ENCODE measurements around the gene STIM1.
"Not testable (repeated sequence)": the region's sequence is repeated elsewhere in the genome, so short reads cannot be mapped to it uniquely, and the experiment has no call there.

Gene STIM1

DNA sequence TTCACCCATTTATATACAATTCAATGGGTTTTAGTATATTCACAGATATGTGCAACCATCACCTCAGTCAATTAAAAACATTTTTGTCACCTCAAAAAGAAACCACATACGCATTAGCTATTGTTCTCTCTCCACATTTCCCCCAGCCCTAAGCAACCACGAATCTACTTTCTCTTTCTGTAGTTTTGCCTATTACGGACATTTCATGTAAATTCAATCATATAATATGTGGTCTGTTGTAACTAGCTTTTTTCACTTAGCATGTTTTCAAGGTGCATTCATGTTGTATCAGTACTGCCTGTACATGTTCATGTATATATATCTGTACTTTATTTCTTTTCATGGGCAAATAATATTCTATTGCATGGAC lies 134.4 kb downstream of the STIM1 start:
- no peak for DNase-seq

GRCh38 chr11:3990406-3990805 lies 134.9 kb downstream of the STIM1 start:
- DNase-seq: no peak

DNA sequence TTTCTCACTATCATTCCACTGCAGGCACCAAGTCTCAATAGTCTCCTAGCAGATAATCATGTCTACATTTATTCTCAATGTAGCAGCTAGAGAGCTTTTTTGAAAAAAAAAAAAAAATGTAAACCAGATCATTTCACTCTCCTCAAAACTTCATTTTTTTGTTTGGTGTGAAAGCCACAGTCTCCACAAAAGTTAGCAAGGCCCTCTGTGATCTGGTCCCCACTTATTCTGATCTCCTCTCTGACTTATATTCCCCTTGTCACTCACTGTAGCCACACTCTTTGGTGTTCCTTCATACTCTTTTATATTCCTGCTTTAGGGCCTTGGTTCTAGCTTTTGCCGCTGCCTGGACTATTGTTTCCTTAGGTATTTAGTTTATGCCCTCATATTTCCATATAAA lies 137.5 kb downstream of the STIM1 start:
- no peak for DNase-seq

DNA sequence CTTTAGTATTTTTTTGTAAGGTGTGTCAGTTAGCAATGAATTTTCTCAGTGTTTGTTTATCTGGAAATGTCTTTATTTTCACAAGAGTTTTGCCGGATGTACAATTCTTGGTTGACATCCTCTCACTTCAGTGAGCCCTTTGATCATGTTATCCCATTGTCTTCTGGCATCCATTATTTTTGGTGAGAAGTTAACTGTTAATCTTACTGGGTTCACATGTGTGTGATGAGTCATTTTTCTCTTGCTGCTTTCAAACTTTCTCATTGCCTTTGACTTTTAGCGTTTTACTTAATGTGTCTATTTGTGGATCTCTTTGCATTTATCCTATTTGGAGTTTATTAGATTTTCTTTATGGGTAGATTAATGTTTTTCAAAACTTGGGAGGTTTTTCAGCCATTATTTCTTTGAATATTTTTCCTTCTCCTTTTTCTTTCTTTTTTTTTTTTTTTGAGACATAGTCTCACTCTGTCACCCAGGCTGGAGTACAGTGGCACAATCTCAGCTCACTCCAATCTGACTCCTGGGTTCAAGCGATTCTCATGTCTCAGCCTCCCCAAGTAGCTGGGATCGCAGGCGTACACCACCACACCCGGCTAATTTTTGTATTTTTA lies 138.7 kb downstream of the STIM1 start:
- DNase-seq: no peak

DNA sequence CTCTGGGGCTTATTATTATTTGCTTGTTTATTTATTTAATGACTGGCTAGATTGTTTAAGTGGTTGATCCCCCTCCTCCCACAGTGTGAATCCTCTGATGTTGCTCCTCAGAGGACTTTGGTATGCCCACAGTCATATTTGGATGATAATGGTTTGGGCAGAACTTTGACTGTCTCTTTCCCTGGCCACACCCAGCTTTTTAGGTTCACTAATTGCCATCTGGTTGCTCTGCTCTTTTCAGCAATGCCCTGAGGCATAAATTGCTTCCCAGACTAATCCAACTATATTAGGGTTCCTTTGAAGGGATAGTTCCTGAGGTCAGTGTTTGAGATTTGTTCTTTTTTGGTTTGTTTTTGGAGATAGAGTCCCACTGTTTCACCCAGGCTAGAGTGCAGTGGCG lies 139.8 kb downstream of the STIM1 start:
- no peak for DNase-seq

- DNase-seq: no peak
These were observed 140.6 kb downstream of the STIM1 start for GRCh38 chr11:3995949-3996554.

- no peak for DNase-seq
These were observed 141.2 kb downstream of the STIM1 start for GRCh38 chr11:3996651-3997050.

DNA sequence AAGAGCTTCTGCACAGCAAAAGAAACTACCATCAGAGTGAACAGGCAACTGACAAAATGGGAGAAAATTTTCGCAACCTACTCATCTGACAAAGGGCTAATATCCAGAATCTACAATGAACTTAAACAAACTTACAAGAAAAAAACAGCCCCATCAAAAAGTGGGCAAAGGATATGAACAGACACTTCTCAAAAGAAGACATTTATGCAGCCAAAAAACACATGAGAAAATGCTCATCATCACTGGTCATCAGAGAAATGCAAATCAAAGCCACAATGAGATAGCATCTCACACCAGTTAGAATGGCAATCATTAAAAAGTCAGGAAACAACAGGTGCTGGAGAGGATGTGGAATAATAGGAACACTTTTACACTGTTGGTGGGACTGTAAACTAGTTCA lies 149.3 kb downstream of the STIM1 start:
- DNase-seq: not testable (repeated sequence)

GRCh38 chr11:4006946-4007680 lies 151.6 kb downstream of the STIM1 start:
- no peak for DNase-seq

DNA sequence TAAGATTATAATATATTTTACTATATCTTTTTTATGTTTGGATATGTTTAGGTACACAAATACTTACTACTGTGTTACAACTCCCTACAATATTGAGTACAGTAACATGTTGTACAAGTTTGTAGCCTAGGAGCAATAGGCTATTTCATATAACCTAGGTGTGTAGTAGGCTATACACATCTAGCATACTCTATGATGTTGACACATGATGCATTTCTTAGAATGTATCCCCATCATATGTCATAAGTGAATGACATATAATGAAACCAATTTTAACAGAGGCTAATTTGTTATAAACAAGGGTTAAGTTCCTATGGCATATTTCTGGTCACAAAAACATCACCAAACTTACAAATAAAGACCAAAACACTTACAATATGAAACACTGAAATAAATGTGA lies 152.7 kb downstream of the STIM1 start:
- no peak for DNase-seq

- not testable (repeated sequence) for DNase-seq
These were observed 161.1 kb downstream of the STIM1 start for GRCh38 chr11:4016602-4017001.

DNA sequence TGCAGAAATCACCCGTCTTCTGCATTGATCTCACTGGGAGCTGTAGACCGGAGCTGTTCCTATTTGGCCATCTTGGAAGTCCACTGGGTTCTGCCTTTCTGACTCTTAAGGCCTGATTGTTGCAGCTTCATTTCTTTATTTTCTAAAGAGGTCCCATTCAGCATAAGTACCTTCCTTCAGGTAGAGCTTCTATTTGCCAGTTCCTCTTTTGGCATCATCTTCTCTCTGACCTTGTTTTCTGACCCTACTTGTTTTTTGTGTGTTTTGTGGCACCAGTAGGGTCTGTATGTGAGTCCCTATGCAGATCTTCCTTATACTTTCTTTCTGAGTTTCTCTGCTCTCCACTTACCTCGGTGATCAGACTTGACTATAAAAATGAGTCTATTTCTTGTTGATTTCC lies 161.7 kb downstream of the STIM1 start:
- no peak for DNase-seq

DNA sequence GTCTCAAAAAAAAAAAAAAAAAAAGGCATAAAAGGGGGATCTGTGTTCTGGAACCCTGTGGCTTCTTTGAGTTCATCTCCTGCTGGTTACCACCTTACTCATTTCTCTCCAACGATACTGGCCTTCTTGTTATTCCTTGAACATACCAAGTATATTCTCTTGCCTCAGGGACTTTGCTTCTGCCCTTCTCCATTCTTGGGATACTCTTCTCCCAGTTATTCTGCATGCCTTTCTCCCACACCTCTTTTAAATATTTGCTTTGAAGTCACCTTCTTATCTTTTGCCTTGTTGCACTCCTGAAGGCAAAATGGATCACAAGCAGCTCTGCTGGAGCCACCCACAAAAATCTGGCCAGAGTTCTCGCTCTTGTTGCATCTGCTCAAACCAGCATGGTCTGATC lies 163.2 kb downstream of the STIM1 start:
- no peak for DNase-seq

GRCh38 chr11:4019891-4020290 lies 164.4 kb downstream of the STIM1 start:
- no peak for DNase-seq

- DNase-seq: no peak
These were observed 167.2 kb downstream of the STIM1 start for GRCh38 chr11:4022669-4023068.

GRCh38 chr11:4025248-4025966 lies 169.9 kb downstream of the STIM1 start:
- DNase-seq: no peak

DNA sequence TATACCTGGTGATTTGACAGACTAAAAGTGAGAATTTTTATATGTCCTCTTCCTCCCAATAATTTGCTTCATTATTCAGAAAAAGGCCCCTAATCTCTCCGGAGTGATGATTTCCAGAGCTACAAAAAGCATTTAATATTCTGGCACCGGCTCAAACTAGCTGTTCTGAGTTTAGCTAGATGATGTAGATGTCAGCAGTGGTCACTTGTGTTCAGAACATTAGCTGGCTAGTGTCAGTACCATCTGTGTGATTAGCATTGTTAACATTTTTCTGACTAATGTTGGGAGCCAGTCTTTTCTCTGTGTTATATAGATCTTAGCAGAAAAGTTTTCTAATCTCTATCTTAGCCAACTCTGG lies 170.5 kb downstream of the STIM1 start:
- no peak for DNase-seq

DNA sequence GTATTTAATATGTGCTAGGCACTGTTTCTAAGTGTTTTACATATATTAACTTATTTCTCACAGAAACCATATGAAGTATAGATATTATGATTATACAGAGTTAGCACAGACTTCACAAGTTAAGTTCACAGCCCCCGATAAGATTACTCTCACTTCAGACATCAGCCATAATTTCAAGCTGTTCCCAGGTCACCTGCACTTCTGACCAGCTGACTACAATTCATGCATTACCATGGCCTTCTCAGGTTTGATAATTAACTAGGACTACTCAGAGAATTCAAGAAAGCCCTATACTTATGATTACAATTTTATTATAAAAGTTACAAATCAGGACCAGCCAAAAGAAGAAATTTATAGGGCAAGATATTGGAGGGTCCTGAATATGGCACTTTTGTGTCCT lies 170.9 kb downstream of the STIM1 start:
- DNase-seq: no peak

- no peak for DNase-seq
These were observed 172.3 kb downstream of the STIM1 start for GRCh38 chr11:4027746-4028145.

GRCh38 chr11:4030197-4030596 lies 174.7 kb downstream of the STIM1 start:
- no peak for DNase-seq

- no peak for DNase-seq
These were observed 176.6 kb downstream of the STIM1 start for GRCh38 chr11:4032097-4032496.

- no peak for DNase-seq
These were observed 180.5 kb downstream of the STIM1 start for GRCh38 chr11:4035985-4036384.

GRCh38 chr11:4039011-4039410 lies 183.5 kb downstream of the STIM1 start:
- no peak for DNase-seq

DNA sequence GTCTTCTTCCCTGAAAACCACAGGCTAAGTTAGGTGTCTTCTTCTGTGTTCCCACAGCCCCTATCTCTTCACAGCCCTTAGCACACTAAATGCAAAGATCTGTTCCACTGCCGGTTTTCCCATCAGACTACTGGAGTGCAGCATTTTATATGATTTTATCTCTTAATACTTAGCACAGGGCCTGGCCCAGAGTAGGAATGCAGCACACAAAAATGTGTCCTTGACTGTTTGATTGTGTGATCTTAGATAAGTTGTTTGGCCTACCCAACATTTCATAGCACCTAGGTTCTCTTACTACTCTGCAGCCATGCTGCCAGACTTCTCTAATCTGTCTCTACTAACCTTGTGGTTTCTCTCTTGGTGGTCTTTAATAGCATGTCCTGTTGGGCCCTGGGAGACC lies 185.0 kb downstream of the STIM1 start:
- DNase-seq: no peak

All from NCI-H1694 (cell line).